Upper lobe of left lung (tissue), 4 donors: ENCODE data around the gene APH1B.

Experiments used
- POLR2AphosphoS5 ChIP-seq, 2 donors: sonication (generic); formaldehyde crosslinking; IDR thresholded peaks; one replicate each; pipeline ENCODE4 v1.5.1; 2017; ENCODE audit warnings: antibody characterized with exemption in 2 of 2
- TF ChIP-seq, protein P1 (sequence below), 6 experiments: fragments of 450-650 bp in 4 of 6; fragments of 200-600 bp in 2 of 6; sonication (generic) in 2 of 6; IDR thresholded peaks; one replicate each; pipeline ENCODE4 v1.5.1; 2016 to 2019; ENCODE audit warnings: antibody characterized with exemption in 6 of 6

DNA sequence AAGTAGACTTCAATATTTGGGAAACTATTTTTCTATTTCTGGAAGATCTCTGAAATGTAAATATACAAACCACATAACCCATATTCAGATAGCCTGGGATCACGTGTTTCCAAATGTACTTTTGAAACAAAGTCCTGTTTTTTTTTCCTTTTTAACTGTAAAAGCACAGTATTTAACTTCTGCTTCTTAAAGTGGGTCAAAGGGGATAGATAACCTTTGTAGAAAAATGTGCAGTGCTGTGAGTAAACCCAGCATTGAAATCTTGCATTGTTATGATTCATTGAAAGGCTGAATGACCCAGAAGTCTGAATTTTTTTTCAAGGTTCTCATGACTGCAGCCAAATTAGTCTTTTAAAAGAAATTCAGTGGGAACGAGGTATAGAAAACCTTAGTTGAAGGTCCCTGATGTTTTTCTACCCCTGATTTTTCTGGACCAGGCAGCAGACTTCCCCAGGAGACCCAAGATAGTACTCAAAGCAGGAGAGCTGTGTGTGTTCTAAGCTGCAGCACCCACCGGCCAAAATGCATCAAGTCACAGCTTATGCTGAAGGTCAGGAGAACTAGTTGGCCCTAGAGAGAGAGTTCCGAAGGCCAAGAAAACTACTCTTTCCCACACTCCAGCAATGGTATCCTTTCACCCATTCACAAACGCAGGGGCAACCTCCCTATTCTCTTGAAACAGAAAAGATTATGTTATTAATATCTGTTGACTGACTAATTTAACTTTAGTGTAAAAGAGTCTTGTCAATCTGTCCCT is 43.6 kb upstream of the APH1B start:
- TF ChIP-seq, protein P1, sequence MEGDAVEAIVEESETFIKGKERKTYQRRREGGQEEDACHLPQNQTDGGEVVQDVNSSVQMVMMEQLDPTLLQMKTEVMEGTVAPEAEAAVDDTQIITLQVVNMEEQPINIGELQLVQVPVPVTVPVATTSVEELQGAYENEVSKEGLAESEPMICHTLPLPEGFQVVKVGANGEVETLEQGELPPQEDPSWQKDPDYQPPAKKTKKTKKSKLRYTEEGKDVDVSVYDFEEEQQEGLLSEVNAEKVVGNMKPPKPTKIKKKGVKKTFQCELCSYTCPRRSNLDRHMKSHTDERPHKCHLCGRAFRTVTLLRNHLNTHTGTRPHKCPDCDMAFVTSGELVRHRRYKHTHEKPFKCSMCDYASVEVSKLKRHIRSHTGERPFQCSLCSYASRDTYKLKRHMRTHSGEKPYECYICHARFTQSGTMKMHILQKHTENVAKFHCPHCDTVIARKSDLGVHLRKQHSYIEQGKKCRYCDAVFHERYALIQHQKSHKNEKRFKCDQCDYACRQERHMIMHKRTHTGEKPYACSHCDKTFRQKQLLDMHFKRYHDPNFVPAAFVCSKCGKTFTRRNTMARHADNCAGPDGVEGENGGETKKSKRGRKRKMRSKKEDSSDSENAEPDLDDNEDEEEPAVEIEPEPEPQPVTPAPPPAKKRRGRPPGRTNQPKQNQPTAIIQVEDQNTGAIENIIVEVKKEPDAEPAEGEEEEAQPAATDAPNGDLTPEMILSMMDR (IDR thresholded peaks at IDR 0.05), result no peak
- TF ChIP-seq POLR2AphosphoS5 (IDR thresholded peaks at IDR 0.05), result no peak
